IMR-90 (cell line): ENCODE results near the gene PALM2AKAP2. TPM values are rescaled to one million over a fixed set of nuclear protein-coding genes. Genes with fewer than 3 reads are reported as not detected.

Experiments
- ATAC-seq: fragments of 200-7000 bp; cut with Tn5 transposase; 2 replicates; pipeline ENCODE4 v1.9.1; 2020; ENCODE audit warnings: low read depth, mild to moderate bottlenecking, moderate library complexity
- BruUV-seq: library from RNA; stranded (reverse); fragments of 400-500 nt; replicated peaks from 2 replicates; lab custom pipeline; 2021; lab: Mats Ljungman, UMichigan
- CTCF ChIA-PET: fragments of 300-600 bp; formaldehyde crosslinking; extraction: SDS; loops from one replicate; lab custom pipeline; 2021; ENCODE audit warnings: antibody characterized with exemption; lab: Yijun Ruan, JAX
- POLR2A ChIA-PET: fragments of 300-600 bp; sonication (Branson Sonifier 250); formaldehyde crosslinking; loops from one replicate; lab custom pipeline; 2022; ENCODE audit warnings: antibody characterized with exemption; ENCODE audit not compliant: unreplicated experiment; lab: Charles Lee
- DNase-seq: peaks from one replicate; pipeline ENCODE4 v3.0.0; 2013
- H2AFZ ChIP-seq: replicated peaks from 2 replicates; pipeline ENCODE3; 2013; ENCODE audit warnings: low read length, mild to moderate bottlenecking; ENCODE audit not compliant: poor library complexity
- H2AK5ac ChIP-seq: 2 replicates; pipeline ENCODE4 v1.6.1; 2013; ENCODE audit warnings: low read depth, low read length, inconsistent platforms
- H2AK9ac ChIP-seq: replicated peaks from 2 replicates; pipeline ENCODE3; 2013; ENCODE audit warnings: mild to moderate bottlenecking, low read depth, low read length, moderate library complexity; ENCODE audit not compliant: poor library complexity
- H2BK120ac ChIP-seq: 2 replicates; pipeline ENCODE4 v1.6.1; 2013; ENCODE audit warnings: low read depth, low read length, inconsistent platforms
- H2BK15ac ChIP-seq: 3 replicates; pipeline ENCODE4 v1.6.1; 2013; ENCODE audit warnings: low read depth, low read length, inconsistent platforms
- H2BK20ac ChIP-seq: 2 replicates; pipeline ENCODE4 v1.6.1; 2013; ENCODE audit warnings: low read depth, mild to moderate bottlenecking, inconsistent platforms, low read length, moderate library complexity
- H2BK5ac ChIP-seq: 2 replicates; pipeline ENCODE4 v1.6.1; 2013; ENCODE audit warnings: mild to moderate bottlenecking, low read depth, low read length, inconsistent platforms; ENCODE audit not compliant: poor library complexity, severe bottlenecking
- H3K14ac ChIP-seq: replicated peaks from 2 replicates; pipeline ENCODE4 v1.6.1; 2013; ENCODE audit warnings: low read depth, low read length, inconsistent platforms
- H3K18ac ChIP-seq: 2 replicates; pipeline ENCODE4 v1.6.1; 2013; ENCODE audit warnings: low read depth, low read length, control low read depth
- H3K23ac ChIP-seq: 2 replicates; pipeline ENCODE4 v1.6.1; 2013; ENCODE audit warnings: low read depth, low read length, inconsistent platforms
- H3K27ac ChIP-seq: 2 replicates; pipeline ENCODE4 v1.5.1; 2013; ENCODE audit warnings: mild to moderate bottlenecking, control low read depth, low read length; ENCODE audit not compliant: insufficient read depth
- H3K27me3 ChIP-seq: 2 replicates; pipeline ENCODE4 v1.6.1; 2013; ENCODE audit warnings: low read length; ENCODE audit not compliant: control insufficient read depth, insufficient read depth
- H3K36me3 ChIP-seq: 2 replicates; pipeline ENCODE4 v1.6.1; 2013; ENCODE audit warnings: low read length, mixed read lengths; ENCODE audit not compliant: control insufficient read depth, insufficient read depth
- H3K4ac ChIP-seq: 2 replicates; pipeline ENCODE4 v1.6.1; 2013; ENCODE audit warnings: low read depth, low read length, inconsistent platforms
- H3K4me1 ChIP-seq: 2 replicates; pipeline ENCODE4 v1.6.1; 2013; ENCODE audit warnings: low read length, mixed read lengths; ENCODE audit not compliant: control insufficient read depth, insufficient read depth
- H3K4me2 ChIP-seq: 2 replicates; pipeline ENCODE4 v1.6.1; 2013; ENCODE audit warnings: low read depth, mild to moderate bottlenecking, control low read depth, low read length, moderate library complexity
- H3K4me3 ChIP-seq: 2 replicates; pipeline ENCODE4 v1.5.1; 2013; ENCODE audit warnings: low read depth, mild to moderate bottlenecking, control low read depth, low read length, moderate library complexity; ENCODE audit not compliant: insufficient read depth
- H3K56ac ChIP-seq: 2 replicates; pipeline ENCODE4 v1.6.1; 2013; ENCODE audit warnings: low read length, inconsistent platforms; ENCODE audit not compliant: insufficient read depth; ENCODE audit errors: extremely low read depth
- H3K79me1 ChIP-seq, 2 experiments: 2 replicates each; pipeline ENCODE4 v1.6.1; 2013; ENCODE audit warnings: low read length in 2 of 2, inconsistent platforms in 1 of 2, low read depth in 1 of 2
- H3K9ac ChIP-seq: 2 replicates; pipeline ENCODE4 v1.6.1; 2013; ENCODE audit warnings: low read depth, low read length, control low read depth
- H3K9me1 ChIP-seq: 2 replicates; pipeline ENCODE4 v1.6.1; 2013; ENCODE audit warnings: low read length, inconsistent platforms; ENCODE audit not compliant: insufficient read depth
- H3K9me3 ChIP-seq: 2 replicates; pipeline ENCODE4 v1.6.1; 2013; ENCODE audit warnings: low read length; ENCODE audit not compliant: control insufficient read depth, insufficient read depth
- H4K20me1 ChIP-seq: 2 replicates; pipeline ENCODE4 v1.6.1; 2013; ENCODE audit warnings: low read length, inconsistent platforms; ENCODE audit not compliant: insufficient read depth
- H4K5ac ChIP-seq: 2 replicates; pipeline ENCODE4 v1.6.1; 2013; ENCODE audit warnings: mild to moderate bottlenecking, low read depth, low read length, control low read depth
- H4K8ac ChIP-seq, 2 experiments: 2 replicates each; pipeline ENCODE4 v1.6.1; 2013; ENCODE audit warnings: low read depth in 2 of 2, low read length in 2 of 2, control low read depth in 1 of 2, inconsistent platforms in 1 of 2
- H4K91ac ChIP-seq: 2 replicates; pipeline ENCODE4 v1.6.1; 2013; ENCODE audit warnings: low read depth, low read length, inconsistent platforms; ENCODE audit not compliant: insufficient read depth
- BHLHE40 ChIP-seq: fragments of 150-350 bp; IDR thresholded peaks from 2 replicates; pipeline ENCODE4 v1.6.1; 2016; ENCODE audit warnings: mild to moderate bottlenecking, low read depth, low read length
- FOS ChIP-seq: fragments of 150-350 bp; IDR thresholded peaks from 2 replicates; pipeline ENCODE4 v1.6.1; 2016; ENCODE audit warnings: low read depth, low read length
- MXI1 ChIP-seq: IDR thresholded peaks from 2 replicates; pipeline ENCODE4 v1.6.1; 2012; ENCODE audit warnings: low read depth, mild to moderate bottlenecking, low read length, moderate library complexity, borderline replicate concordance
- POLR2A ChIP-seq: IDR thresholded peaks from 2 replicates; pipeline ENCODE4 v1.6.1; 2012; ENCODE audit warnings: mild to moderate bottlenecking, low read depth, low read length
- RAD21 ChIP-seq: IDR thresholded peaks from 2 replicates; pipeline ENCODE4 v1.6.1; 2012; ENCODE audit warnings: low read length, improper control_type of control experiment
- WGBS, 2 experiments: methylation state at CpG; one replicate each; pipeline versions ENCODE4 v1.1.5 to v1.1.7; 2013; ENCODE audit warnings: missing lambda C conversion rate in 2 of 2; ENCODE audit not compliant: insufficient read length in 1 of 2; ENCODE audit errors: extremely low coverage in 2 of 2; 5-methylcytosine and 5-hydroxymethylcytosine counted together
- dilution Hi-C: fragments of 300-500 bp; cut with HindIII; formaldehyde crosslinking; loops from one replicate; pipeline ENCODE4 v1.14.3; 2018; ENCODE audit warnings: low sequenced_read_pairs; ENCODE audit not compliant: unreplicated experiment
- in situ Hi-C: fragments of 300-500 bp; cut with MboI; formaldehyde crosslinking; loops from 3 replicates; pipeline ENCODE4 v1.14.3; 2019; ENCODE audit warnings: low sequenced_read_pairs, inconsistent platforms, mixed read lengths
- intact Hi-C: fragments of 100-400 bp; cut with micrococcal nuclease; formaldehyde crosslinking; loops from 2 replicates; pipeline ENCODE4 v1.10.0; 2022
- polyA plus RNA-seq, 3 experiments: library from polyadenylated mRNA; depleted of rRNA; stranded (reverse); fragments of >200 nt; gene quantifications; 2 replicates each; pipeline ENCODE4 v1.2.3, GENCODE V29; 2012; ENCODE audit warnings: low replicate concordance in 1 of 3
- total RNA-seq: library from RNA; depleted of rRNA; stranded (reverse); fragments of >200 nt; gene quantifications from 2 replicates; pipeline ENCODE4 v1.2.3, GENCODE V29; 2012

Gene PALM2AKAP2
- total and polyA plus RNA-seq, 2 of the 4 experiments (the other 2 are of a cell fraction), result 3.2 to 14.2 TPM

- H3K4ac ChIP-seq, result peak overlapping the region; percentile 86
- no peaks in the 10 kb centered on the region for H4K20me1 ChIP-seq
- H2BK15ac ChIP-seq, result peak overlapping the region; percentile 79
- H3K9me3 ChIP-seq, result no peaks in the 10 kb centered on the region
- H3K4me1 ChIP-seq, result peaks cover 22% of the 10 kb centered on the region
- H2AFZ ChIP-seq, result no peak overlapping the region
- H3K79me1 ChIP-seq, result peaks cover 36 to 72% of the 10 kb centered on the region in 2 experiments
- BruUV-seq, result no TSS peak
- WGBS, 2 experiments, result no CpG with 5 or more reads among the region's 6 CpGs
- no peak overlapping the region for H2AK9ac ChIP-seq
- H3K27ac ChIP-seq, result peak overlapping the region; percentile 54
- peak overlapping the region; percentile 74 for H3K23ac ChIP-seq
- H4K8ac ChIP-seq, result peak overlapping the region; percentile 13 to 52; a peak in 3 of 4 replicates
- H3K27me3 ChIP-seq, result no peaks in the 10 kb centered on the region
- intact Hi-C loops (loop anchor here (2.0 to 5.0 kb wide), 4 partner anchors 36 to 335 kb away; partner anchors contain the start of gene PALM2AKAP2), dilution Hi-C loops (no loop called here), in situ Hi-C loops (no loop called here)
- H2AK5ac ChIP-seq, result peak overlapping the region; percentile 67
- peak overlapping the region; percentile 59 for H2BK5ac ChIP-seq
- TF ChIP-seq MXI1 (no peak), BHLHE40 (no peak; the same call in 1 of the 2 replicates), RAD21 (peak; percentile 24; the same call in 1 of the 2 replicates), POLR2A (peak; percentile 37), FOS (peak; percentile 51; the same call in 1 of the 2 replicates)
- H3K9ac ChIP-seq, result 0 out of 2 replicates have a peak overlapping the region, but pooled peaks have one; percentile 24
- H2BK120ac ChIP-seq, result peak overlapping the region; percentile 85
- H3K18ac ChIP-seq, result peak overlapping the region; percentile 31
- H4K91ac ChIP-seq, result peak overlapping the region; percentile 26; the same call in 1 of the 2 replicates
- peak overlapping the region; percentile 81 for H2BK20ac ChIP-seq
- peak overlapping the region; percentile 51 for H3K14ac ChIP-seq
- ChIA-PET POLR2A (no interaction called here), CTCF (interaction anchor here (0.7 to 3.4 kb wide), 3 partner anchors 10 to 243 kb away, joined by 3 to 18 read pairs (median 7); no protein-coding TSS in a partner anchor)
- DNase-seq (peak; percentile 83), ATAC-seq (peak; percentile 12; the same call in 1 of the 2 replicates)
- peak overlapping the region; percentile 41; the same call in 1 of the 2 replicates for H4K5ac ChIP-seq
- no peak overlapping the region for H3K4me3 ChIP-seq
- H3K4me2 ChIP-seq, result peak overlapping the region; percentile 68
- 0 out of 2 replicates have a peak overlapping the region, but pooled peaks have one; percentile 13 for H3K56ac ChIP-seq
- H3K9me1 ChIP-seq, result peaks cover 36% of the 10 kb centered on the region
- H3K36me3 ChIP-seq, result peaks cover 1% of the 10 kb centered on the region; the same call in 1 of the 2 replicates
Measured at GRCh38 chr9:109817146-109817845, 37.3 kb downstream of the PALM2AKAP2 start.
